Neutrophil (primary cell): ENCODE results near the gene UBTD1.
"Not testable (repeated sequence)": the region's sequence is repeated elsewhere in the genome, so short reads cannot be mapped to it uniquely, and the experiment has no call there.

ENCODE experiments used
- H3K27ac ChIP-seq: fragments of 200-600 bp; sonication (generic); 2 replicates; pipeline ENCODE4 v1.5.1; 2016; ENCODE audit warnings: mild to moderate bottlenecking, moderate library complexity
- H3K27me3 ChIP-seq: fragments of 200-600 bp; sonication (generic); 2 replicates; pipeline ENCODE4 v1.6.0; 2016; ENCODE audit warnings: mild to moderate bottlenecking
- H3K36me3 ChIP-seq: fragments of 200-600 bp; sonication (generic); 2 replicates; pipeline ENCODE4 v1.5.1; 2017
- H3K4me1 ChIP-seq, 2 experiments: fragments of 200-600 bp in 1 of 2; sonication (generic) in 1 of 2; 1 replicate in 1 of 2; 2 replicates in 1 of 2; pipeline versions ENCODE4 v1.5.1 to v1.6.1; 2013 to 2016; ENCODE audit warnings: low read depth in 1 of 2, low read length in 1 of 2, mild to moderate bottlenecking in 1 of 2, moderate library complexity in 1 of 2; ENCODE audit not compliant: control insufficient read depth in 1 of 2, insufficient read depth in 1 of 2
- H3K4me3 ChIP-seq, 2 experiments: fragments of 200-600 bp in 1 of 2; sonication (generic) in 1 of 2; 1 replicate in 1 of 2; 2 replicates in 1 of 2; pipeline ENCODE4 v1.5.1; 2013 to 2016; ENCODE audit warnings: low read depth in 1 of 2, low read length in 1 of 2, mild to moderate bottlenecking in 1 of 2, moderate library complexity in 1 of 2
- H3K9me3 ChIP-seq: fragments of 200-600 bp; sonication (generic); 2 replicates; pipeline ENCODE4 v1.5.1; 2016
- CTCF ChIP-seq: fragments of 200-600 bp; sonication (generic); IDR thresholded peaks from 2 replicates; pipeline ENCODE4 v1.5.1; 2016; ENCODE audit warnings: antibody characterized with exemption

Gene UBTD1

GRCh38 chr10:97575127-97575668 is 76.5 kb downstream of the UBTD1 start:
- Histone ChIP-seq H3K4me1 (no peaks in the 10 kb centered on the region), H3K27ac (no peak overlapping the region), H3K9me3 (no peaks in the 10 kb centered on the region), H3K36me3 (peaks cover 25% of the 10 kb centered on the region), H3K4me3 (no peak overlapping the region), H3K27me3 (peaks cover 15% of the 10 kb centered on the region)
- TF ChIP-seq CTCF, result no peak

- H3K4me3 ChIP-seq, H3K4me1 ChIP-seq, H3K9me3 ChIP-seq, H3K27ac ChIP-seq: not testable (repeated sequence)
- Histone ChIP-seq H3K36me3 (peaks cover 12% of the 10 kb centered on the region), H3K27me3 (peaks cover 15% of the 10 kb centered on the region)
Measured at GRCh38 chr10:97576487-97576886, 77.8 kb downstream of the UBTD1 start.

GRCh38 chr10:97577701-97578100 is 79.0 kb downstream of the UBTD1 start:
- H3K27me3 ChIP-seq, result peaks cover 15% of the 10 kb centered on the region
- H3K4me1 ChIP-seq, result no peaks in the 10 kb centered on the region
- no peaks in the 10 kb centered on the region for H3K9me3 ChIP-seq
- no peak overlapping the region for H3K4me3 ChIP-seq
- H3K36me3 ChIP-seq, result no peaks in the 10 kb centered on the region
- TF ChIP-seq CTCF, result no peak
- no peak overlapping the region for H3K27ac ChIP-seq

GRCh38 chr10:97578171-97578844 is 79.6 kb downstream of the UBTD1 start:
- no peak for TF ChIP-seq CTCF
- Histone ChIP-seq H3K9me3 (no peaks in the 10 kb centered on the region), H3K36me3 (no peaks in the 10 kb centered on the region), H3K27me3 (peaks cover 15% of the 10 kb centered on the region), H3K4me1 (no peaks in the 10 kb centered on the region), H3K4me3 (no peak overlapping the region), H3K27ac (no peak overlapping the region)

- no peak overlapping the region for H3K4me3 ChIP-seq
- peaks cover 15% of the 10 kb centered on the region for H3K27me3 ChIP-seq
- no peaks in the 10 kb centered on the region for H3K4me1 ChIP-seq
- no peak for TF ChIP-seq CTCF
- H3K27ac ChIP-seq, result no peak overlapping the region
- H3K9me3 ChIP-seq, result no peaks in the 10 kb centered on the region
- no peaks in the 10 kb centered on the region for H3K36me3 ChIP-seq
Measured at GRCh38 chr10:97580421-97581367, 82.0 kb downstream of the UBTD1 start.

GRCh38 chr10:97582169-97582568 is 83.4 kb downstream of the UBTD1 start:
- Histone ChIP-seq H3K4me3 (no peak overlapping the region), H3K9me3 (no peaks in the 10 kb centered on the region), H3K27ac (no peak overlapping the region), H3K36me3 (no peaks in the 10 kb centered on the region), H3K27me3 (peaks cover 15% of the 10 kb centered on the region), H3K4me1 (no peaks in the 10 kb centered on the region)
- TF ChIP-seq CTCF, result no peak
